Measurements from ENCODE around the gene ATP10A.
"Not testable (repeated sequence)": the region's sequence is repeated elsewhere in the genome, so short reads cannot be mapped to it uniquely, and the experiment has no call there.

The ATP10A gene

GRCh38 chr15:25792128-25792527 is 71.0 kb downstream of the ATP10A start:
- no peak for DNase-seq

- DNase-seq: peak in 1 of 2 donors; percentile 92
These were observed 73.0 kb downstream of the ATP10A start for GRCh38 chr15:25790000-25790660.

GRCh38 chr15:25789616-25789999 is 73.5 kb downstream of the ATP10A start:
- DNase-seq: no peak

- DNase-seq: no peak
These were observed 73.9 kb downstream of the ATP10A start for GRCh38 chr15:25789211-25789610.

GRCh38 chr15:25787855-25788520 is 75.1 kb downstream of the ATP10A start:
- DNase-seq: peak in 1 of 2 donors; percentile 56

- DNase-seq: no peak
These were observed 75.7 kb downstream of the ATP10A start for GRCh38 chr15:25787381-25787780.

- DNase-seq: no peak
These were observed 77.1 kb downstream of the ATP10A start for GRCh38 chr15:25786040-25786439.

GRCh38 chr15:25785641-25786025 is 77.5 kb downstream of the ATP10A start:
- no peak for DNase-seq

GRCh38 chr15:25784876-25785640 is 78.1 kb downstream of the ATP10A start:
- DNase-seq: no peak

GRCh38 chr15:25783607-25784540 is 79.3 kb downstream of the ATP10A start:
- peak in 1 of 2 donors; percentile 3 for DNase-seq

- DNase-seq: no peak
These were observed 80.0 kb downstream of the ATP10A start for GRCh38 chr15:25783134-25783533.

- DNase-seq: no peak
These were observed 82.5 kb downstream of the ATP10A start for GRCh38 chr15:25780479-25781255.

- no peak for DNase-seq
These were observed 85.0 kb downstream of the ATP10A start for GRCh38 chr15:25778161-25778560.

- no peak for DNase-seq
These were observed 86.1 kb downstream of the ATP10A start for GRCh38 chr15:25777037-25777436.

- DNase-seq: no peak
These were observed 86.9 kb downstream of the ATP10A start for GRCh38 chr15:25776071-25776746.

- no peak for DNase-seq
These were observed 87.7 kb downstream of the ATP10A start for GRCh38 chr15:25775317-25775912.

- DNase-seq: no peak
These were observed 88.3 kb downstream of the ATP10A start for GRCh38 chr15:25774871-25775270.

- DNase-seq: no peak
These were observed 89.9 kb downstream of the ATP10A start for GRCh38 chr15:25773248-25773647.

- DNase-seq: no peak
These were observed 90.6 kb downstream of the ATP10A start for GRCh38 chr15:25772500-25772899.

GRCh38 chr15:25771736-25772135 is 91.4 kb downstream of the ATP10A start:
- DNase-seq: not testable (repeated sequence)

- DNase-seq: no peak
These were observed 91.8 kb downstream of the ATP10A start for GRCh38 chr15:25771338-25771706.

Data from bone marrow (tissue), 2 donors.